Activated T-cell treated with anti-CD3 and anti-CD28 coated beads, Interleukin-2, amount 50 U/mL, for 48 hours (primary cell): ENCODE results near the gene NBPF12.
"Not testable (repeated sequence)": the region's sequence is repeated elsewhere in the genome, so short reads cannot be mapped to it uniquely, and the experiment has no call there.

Experiments used
- DNase-seq, 2 experiments: peaks; one replicate each; pipeline ENCODE4 v3.0.0-alpha.2; 2020

NBPF12 gene, protein sequence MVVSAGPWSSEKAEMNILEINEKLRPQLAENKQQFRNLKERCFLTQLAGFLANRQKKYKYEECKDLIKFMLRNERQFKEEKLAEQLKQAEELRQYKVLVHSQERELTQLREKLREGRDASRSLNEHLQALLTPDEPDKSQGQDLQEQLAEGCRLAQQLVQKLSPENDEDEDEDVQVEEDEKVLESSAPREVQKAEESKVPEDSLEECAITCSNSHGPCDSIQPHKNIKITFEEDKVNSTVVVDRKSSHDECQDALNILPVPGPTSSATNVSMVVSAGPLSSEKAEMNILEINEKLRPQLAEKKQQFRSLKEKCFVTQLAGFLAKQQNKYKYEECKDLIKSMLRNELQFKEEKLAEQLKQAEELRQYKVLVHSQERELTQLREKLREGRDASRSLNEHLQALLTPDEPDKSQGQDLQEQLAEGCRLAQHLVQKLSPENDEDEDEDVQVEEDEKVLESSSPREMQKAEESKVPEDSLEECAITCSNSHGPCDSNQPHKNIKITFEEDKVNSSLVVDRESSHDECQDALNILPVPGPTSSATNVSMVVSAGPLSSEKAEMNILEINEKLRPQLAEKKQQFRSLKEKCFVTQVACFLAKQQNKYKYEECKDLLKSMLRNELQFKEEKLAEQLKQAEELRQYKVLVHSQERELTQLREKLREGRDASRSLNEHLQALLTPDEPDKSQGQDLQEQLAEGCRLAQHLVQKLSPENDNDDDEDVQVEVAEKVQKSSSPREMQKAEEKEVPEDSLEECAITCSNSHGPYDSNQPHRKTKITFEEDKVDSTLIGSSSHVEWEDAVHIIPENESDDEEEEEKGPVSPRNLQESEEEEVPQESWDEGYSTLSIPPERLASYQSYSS (N-terminal part only)

DNA sequence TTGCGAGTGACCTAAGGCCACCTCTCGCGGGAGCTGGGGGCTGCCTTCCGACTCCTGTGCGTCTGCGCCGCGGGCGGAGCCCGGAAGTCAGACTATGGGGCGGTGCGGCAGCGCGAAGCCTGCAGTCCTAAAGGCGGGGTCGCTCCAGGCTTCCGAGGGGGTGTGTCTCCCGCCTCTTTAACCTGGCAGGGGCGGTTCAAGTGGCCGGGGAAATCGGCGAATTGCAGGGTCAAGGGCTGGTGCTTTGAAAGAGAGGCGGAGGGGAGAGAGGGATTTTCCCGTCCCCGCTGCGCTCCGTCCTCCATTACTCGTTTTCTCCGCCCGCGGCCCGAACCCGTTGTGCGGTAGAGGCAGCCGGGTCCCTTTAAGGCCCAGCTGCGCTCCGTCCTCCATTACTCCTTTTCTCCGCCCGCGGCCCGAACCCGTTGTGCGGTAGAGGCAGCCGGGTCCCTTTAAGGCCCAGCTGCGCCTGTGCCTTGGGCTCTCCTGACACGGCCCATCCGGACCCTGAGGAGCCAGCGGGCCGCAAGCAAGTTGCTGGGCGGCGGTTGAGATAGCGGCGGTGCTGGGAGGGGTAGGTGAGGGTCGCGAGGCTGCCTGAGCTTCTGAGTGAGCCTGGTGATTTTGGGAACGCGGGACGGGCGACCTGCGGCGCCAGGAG is at the start of gene NBPF12:
NBPF12 (plus strand) TSS at position 83 of the 661 bp plus-strand sequence. CDS start 21,820 bp downstream, outside the sequence.
- DNase-seq: peak; percentile 85 to 87

DNA sequence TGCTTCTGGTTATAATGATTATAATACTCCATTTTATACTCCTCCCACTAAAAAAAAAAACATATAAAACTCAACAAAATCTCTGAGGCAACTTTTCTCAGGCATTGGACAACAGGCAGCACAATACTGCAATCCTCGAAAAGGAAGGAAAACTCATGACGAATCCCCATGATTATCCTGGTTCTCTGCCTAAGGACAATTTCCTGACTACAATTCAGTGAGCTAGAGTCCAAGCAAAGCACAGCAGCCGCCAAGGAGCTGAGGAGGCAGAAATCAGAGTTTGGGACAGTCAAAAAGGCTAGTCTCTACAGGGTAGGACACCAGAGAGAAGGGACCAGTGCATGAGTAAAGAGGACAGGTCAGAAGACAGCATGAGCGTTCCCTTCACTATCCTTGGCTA is 46.8 kb upstream of the NBPF12 start:
- DNase-seq: not testable (repeated sequence)

DNA sequence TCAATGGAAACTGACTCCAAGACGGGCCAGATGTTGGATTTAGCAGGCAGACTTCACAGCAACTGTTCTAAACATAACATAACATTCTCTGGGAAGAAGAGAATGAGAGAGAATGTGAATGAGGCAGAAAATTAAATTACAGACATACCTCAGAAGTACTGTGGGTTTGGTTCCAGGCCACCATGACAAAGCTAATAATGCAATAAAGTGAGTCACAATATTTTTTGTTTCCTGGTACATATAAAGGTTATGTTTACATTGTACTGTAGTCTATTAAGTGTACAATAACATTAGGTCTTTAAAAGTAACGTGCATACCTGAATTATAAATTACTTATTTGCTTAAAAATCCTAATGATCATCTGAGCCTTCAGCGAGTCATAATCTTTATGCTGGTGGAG is 45.8 kb upstream of the NBPF12 start:
- DNase-seq: not testable (repeated sequence)

DNA sequence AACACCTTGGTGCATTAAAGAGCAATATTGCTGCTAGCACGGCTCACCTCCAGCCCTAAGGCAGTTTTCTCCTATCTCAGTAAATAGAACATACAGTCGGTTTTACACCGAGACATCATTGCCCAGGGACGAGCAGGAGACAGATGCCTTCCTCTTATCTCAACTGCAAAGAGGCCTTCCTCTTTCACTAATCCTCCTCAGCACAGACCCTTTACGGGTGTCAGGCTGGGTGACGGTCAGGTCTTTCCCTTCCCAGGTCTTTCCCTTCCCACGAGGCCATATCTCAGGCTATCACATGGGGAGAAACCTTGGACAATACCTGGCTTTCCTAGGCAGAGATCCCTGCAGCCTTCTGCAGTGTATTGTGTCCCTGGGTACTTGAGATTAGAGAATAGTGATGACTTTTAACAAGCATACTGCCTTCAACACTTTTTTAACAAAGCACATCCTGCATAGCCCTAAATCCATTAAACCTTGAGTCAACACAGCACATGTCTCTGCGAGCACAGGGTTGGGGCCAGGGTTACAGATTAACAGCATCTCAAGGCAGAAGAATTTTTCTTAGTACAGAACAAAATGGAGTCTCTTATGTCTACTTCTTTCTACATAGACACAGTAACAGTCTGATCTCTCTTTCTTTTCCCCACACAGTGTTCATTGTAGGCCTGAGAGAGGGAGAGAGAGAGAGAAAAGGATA is 30.4 kb upstream of the NBPF12 start:
- DNase-seq: not testable (repeated sequence)

DNA sequence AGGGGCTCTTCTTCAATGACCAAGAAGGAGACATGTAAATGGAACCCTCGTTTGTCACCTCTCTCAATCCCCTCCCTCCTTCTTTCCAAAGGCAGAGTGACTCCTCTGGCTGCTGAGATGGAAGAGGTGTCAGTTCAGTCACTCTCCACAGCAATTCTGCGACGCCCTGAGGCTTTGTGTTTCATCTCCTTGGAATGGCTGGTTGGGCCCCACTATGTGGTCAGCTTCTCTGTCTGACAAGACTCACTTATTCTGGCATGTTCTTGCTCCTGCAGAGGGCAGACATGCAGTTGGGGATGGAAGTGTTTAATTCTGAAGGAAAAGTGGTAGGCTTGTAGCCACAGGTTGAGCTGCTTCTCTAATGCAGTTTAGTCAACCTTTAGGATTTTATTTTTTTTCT is 25.1 kb upstream of the NBPF12 start:
- not testable (repeated sequence) for DNase-seq

DNA sequence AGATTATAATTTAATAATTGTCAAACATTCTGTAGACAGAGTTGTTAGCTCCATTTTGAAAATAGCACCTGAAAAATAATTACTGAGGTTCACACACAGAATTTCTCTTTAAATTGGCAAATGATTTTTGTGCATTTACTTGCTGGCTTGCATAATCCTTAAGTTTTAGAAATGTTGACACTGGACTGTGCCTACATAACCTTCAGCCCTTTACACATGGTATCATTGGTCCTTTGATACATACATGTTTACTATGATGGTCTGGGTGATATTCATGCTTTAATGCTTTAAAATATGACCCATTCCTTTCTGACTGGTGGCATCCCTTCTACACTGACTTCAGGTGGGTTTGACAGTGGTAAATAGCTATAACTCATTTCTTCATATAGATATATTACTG is 17.3 kb upstream of the NBPF12 start:
- not testable (repeated sequence) for DNase-seq

DNA sequence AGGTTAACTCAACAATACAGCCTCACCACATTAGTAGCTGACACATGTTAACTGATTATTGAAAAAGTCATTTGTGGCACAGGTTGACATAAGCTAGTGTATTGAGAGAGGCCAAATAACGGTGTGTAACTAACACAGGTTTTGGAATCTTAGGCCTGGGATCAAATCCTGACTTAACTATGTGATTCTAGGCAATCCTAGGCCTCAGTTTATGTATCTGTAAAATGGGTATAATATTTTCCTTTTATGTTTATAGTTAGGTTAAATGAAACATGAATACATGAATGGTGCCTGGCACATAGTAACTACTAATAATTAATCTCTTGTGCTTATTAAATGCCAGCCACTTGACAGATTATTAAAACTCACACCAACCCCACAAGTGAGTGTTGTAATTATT is 15.5 kb upstream of the NBPF12 start:
- not testable (repeated sequence) for DNase-seq

DNA sequence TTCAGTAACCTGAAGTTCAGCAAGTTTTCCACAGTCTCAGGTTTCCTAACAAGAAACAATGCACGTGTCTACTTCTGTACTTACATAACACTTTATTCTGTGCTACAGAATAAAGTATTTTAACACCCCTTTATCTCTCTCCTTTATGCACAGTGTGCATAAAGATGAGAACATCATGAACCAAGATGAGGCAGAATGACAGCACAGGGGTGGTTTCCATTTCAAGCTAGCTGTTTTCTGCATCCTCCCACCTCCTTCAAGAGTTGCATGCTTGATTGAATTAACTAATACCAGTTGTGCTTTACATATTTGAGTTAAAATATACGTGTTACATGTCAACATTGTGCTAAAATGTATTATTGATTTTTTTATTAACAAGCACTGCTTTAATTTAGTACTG is 14.0 kb upstream of the NBPF12 start:
- DNase-seq: not testable (repeated sequence)

DNA sequence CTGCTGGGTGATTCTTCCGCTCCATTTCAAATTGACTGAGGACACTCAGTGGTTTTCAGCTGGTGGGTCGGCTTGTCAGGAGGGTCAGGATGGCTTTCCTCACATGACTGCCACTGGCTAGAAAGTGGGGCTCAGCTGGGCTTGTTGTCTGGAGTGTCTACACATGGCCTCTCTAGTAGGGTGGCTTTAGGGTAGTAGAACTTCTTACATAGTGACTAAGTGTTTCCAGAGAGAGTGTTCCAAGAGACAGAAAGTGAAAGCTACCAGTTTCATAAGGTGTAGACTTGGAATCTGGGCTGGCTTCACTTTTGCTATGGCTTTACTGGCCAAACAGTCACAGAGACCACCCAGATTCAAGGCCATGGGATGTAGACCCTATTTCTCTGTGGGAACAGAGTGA is 11.7 kb upstream of the NBPF12 start:
- not testable (repeated sequence) for DNase-seq

DNA sequence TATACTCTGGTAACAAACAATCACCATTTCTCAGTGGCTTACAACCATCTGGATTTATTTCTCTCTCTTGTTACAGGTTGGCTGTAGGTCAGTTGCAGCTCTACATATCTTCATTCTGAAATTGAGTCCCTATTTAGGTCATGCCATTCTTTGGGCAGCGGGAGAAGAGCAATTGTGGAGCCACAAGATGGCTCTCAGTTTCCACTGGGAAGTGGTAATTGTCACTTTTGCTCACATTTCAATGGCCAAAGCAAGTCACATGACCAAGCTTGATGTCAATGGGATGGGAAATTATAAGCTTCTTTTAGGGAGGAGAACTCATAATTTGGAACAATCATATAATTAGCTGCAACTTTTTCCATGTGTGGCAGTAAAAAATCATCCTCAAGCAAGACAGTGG is 7.9 kb upstream of the NBPF12 start:
- DNase-seq: not testable (repeated sequence)

DNA sequence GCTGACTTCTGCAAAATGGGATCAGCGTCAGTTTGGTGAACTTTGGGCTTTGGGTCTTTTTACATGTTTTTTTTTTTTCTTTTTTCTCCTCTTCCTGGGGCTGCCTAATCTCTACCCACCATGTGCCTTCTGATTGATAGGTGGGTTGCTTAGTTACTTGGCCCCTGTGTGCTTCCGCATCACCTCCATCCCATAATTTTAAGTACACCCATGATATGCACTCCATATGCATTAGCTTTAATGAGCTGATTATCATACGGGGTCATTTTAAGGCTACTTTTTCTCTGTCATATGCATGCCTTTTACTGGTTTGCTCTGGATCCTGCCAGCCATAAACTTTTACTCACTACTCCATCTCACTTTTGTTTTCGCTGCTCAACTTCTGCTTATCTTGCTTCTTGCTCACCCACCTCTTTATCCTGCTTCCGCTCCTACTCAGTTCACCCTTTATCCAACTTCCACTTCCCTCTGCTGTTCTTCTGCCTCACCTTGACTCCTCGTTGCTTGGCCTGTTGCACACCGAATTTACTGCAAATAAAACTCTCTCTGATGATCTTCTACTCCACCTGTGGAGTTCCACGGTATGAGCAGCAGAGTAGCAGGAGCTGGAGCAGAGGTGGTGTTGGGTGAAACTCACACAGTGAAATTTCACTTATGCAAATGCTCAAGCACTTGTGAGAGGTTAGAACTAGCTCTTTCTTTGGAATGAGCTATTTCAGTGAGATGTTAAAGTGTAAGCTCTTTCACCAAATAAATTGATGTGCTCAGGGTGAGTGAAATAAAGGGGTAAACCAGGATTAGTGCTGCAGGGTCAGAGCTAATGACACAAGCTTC is 3.5 kb upstream of the NBPF12 start:
- DNase-seq: peak in 1 of 2 experiments; percentile 21

DNA sequence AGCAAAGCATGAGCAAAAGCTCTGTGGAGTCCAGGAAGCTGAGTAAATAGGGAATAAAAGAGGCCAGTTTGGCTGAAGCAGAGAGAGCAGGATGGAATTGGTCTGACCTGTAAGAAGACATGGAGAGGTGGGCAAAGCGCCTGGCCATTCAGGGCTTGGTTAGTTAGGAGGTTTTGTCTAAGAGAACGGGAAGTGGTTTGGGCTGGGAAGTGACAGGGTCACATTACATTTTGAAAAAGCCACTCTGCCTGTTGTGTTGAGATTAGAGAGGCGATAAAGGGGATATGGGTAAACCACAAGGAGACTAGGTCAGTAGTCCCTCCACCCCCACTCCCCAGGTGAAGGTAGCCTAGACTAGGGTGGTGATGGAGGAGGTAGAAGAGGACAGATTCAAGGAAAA is 662 bp upstream of the NBPF12 start:
- not testable (repeated sequence) for DNase-seq

DNA sequence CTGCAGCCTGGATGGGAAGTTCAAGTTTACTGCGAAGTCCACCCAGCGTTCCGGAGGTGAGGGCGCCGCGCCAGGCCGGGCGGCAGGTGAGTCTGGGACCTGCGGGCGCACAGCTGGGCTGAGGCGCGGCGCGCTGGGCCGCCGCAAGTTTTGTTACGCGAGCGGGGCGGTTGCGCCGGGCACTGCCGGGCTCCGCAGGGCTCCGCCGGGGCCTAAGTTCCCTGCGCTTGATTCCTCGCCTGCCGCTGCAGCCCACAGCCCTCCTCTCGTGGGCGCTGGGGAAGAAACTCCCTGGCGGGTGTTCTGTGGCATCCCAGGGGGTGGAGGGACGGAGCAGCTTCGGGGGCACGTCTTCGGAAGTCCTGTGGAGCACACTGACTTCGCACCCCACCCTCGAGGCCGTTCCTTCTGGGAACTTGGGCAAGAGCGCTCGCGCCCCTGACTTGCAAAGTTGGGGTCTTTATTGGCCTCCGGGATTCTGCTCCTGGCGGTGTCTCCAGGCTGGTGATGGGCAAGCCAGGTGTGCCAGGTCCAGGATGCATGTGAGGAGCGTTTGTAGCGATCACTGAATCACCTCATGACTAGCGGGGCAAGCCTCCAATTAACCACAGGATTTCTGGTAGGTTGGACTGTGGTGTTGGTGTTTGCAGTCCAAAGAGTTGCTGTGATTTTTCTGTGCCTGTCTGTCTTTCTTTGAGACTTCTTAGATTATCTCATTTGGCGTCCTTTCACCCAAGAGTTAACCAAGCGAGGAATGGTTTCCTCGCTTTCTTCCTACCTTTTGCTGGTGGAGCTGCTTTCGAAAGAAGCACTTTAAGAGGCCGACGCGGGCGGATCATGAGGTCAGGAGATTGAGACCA is 1.0 kb downstream of the NBPF12 start:
- DNase-seq: peak; percentile 39 to 54

DNA sequence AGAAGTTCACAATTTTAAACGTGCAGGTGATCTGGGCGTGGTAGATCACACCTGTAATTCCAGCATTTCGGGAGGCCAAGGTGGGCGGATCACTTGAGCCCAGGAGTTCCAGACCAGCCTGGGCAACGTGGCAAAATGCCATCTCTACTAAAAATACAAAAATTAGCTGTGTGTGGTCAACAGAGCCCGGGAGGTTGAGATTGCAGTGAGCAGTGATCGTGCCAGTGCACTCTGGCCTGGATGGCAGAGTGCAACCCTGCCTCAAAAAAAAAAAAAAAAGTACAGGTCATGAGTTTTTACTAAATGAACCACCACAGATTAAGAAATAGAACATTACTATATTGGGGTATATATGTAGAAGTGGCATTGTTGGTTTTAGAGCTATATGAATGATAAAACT is 2.2 kb downstream of the NBPF12 start:
- DNase-seq: not testable (repeated sequence)

DNA sequence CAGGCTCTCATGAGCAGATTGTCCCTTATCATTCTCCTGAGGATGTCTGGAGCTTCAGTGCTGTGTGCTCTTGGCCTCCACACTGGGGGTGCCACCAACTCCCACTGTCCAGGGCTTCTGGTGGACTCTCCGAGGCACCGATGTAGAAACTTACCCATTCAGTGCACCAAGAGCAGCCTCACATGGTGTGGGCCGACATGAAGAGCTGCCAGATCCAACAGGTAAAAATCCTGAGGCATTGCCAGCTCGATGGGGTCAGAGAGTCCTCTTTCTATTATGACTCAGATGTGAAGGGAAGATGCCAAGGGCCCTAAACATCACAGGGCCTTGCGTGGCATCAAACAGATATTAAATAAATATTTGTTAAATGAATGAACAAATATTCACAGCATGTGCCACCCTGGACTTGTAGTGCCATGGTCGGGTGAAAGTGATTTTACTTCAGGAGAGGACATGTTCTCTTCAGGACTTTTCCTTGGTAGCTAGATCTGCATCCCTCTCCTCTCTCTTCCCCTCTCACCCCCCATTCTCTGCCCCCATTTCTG is 5.3 kb downstream of the NBPF12 start:
- DNase-seq: not testable (repeated sequence)

DNA sequence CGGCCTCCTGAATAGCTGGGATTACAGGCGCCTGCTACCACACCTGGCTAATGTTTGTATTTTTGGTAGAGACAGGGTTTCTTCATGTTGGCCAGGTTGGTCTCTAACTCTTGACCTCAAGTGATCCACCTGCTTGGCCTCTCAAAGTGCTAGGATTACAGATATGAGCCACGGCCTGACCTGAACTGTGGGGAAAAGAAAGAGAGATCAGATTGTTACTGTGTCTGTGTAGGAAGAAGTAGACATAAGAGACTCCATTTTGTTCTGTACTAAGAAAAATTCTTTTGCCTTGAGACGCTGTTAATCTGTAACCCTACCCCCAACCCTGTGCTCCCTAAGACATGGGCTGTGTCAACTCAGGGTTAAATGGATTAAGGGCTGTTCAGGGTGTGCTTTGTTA is 10.0 kb downstream of the NBPF12 start:
- DNase-seq: not testable (repeated sequence)

DNA sequence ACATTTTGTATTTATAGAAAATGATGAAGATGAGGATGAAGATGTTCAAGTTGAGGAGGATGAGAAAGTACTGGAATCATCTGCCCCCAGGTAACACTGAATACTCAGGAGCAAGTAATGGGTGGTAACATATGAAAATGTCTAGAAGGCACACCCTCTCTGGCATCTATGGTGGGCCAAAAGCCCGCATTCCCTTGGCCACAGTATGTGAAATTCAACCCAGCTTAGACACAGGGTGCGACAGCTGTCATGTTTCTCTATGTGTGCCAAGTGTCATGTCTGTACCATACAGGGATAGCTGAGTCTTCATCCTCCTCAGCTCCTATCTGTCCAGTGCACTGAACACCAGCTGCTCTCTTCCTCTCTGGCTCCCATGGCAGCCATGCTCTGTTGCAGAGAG is 26.2 kb downstream of the NBPF12 start:
- DNase-seq: not testable (repeated sequence)

DNA sequence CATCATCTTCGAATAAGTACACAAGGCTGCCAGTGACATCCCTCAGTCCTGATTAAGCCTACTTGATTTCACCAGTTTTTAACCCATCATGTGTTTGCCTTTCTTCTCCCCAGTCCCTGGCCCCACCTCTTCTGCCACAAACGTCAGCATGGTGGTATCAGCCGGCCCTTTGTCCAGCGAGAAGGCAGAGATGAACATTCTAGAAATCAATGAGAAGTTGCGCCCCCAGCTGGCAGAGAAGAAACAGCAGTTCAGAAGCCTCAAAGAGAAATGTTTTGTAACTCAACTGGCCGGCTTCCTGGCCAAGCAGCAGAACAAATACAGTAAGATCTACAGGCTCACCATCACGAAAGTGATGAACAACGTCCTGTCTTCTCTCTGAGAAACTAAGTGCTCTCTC is 28.2 kb downstream of the NBPF12 start:
- not testable (repeated sequence) for DNase-seq

DNA sequence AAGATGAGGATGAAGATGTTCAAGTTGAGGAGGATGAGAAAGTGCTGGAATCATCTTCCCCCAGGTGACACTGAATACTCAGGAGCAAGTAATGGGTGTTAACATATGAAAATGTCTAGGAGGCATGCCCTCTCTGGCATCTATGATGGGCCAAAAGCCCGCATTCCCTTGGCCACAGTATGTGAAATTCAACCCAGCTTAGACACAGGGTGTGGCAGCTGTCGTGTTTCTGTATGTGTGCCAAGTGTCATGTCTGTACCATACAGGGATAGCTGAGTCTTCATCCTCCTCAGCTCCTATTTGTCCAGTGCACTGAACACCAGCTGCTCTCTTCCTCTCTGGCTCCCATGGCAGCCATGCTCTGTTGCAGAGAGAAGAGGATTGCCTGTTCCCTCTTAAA is 32.5 kb downstream of the NBPF12 start:
- not testable (repeated sequence) for DNase-seq

DNA sequence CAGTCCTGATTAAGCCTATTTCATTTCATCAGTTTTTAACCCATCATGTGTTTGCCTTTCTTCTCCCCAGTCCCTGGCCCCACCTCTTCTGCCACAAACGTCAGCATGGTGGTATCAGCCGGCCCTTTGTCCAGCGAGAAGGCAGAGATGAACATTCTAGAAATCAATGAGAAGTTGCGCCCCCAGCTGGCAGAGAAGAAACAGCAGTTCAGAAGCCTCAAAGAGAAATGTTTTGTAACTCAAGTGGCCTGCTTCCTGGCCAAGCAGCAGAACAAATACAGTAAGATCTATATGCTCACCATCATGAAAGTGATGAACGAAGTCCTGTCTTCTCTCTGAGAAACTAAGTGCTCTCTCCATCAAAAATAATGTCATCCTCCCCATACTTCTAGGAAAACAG is 34.6 kb downstream of the NBPF12 start:
- not testable (repeated sequence) for DNase-seq
